GM21737 (cell line): ENCODE results near the gene PTGDS.

ENCODE experiments used
- ATAC-seq: cut with Tn5 transposase; IDR thresholded peaks from one replicate; pipeline ENCODE4 v1.9.1; 2021; ENCODE audit warnings: mild to moderate bottlenecking, moderate library complexity; ENCODE audit not compliant: unreplicated experiment

Gene PTGDS

GRCh38 chr9:136972335-136972734, 5.0 kb upstream of the PTGDS start:
- no peak for ATAC-seq

- no peak for ATAC-seq
Observed at GRCh38 chr9:136972743-136973142, 4.6 kb upstream of the PTGDS start.

- ATAC-seq: no peak
Observed at GRCh38 chr9:136973618-136974617, 3.4 kb upstream of the PTGDS start.

GRCh38 chr9:136974817-136975535, 2.3 kb upstream of the PTGDS start:
- ATAC-seq: no peak

GRCh38 chr9:136975644-136976043, 1.7 kb upstream of the PTGDS start:
- no peak for ATAC-seq

GRCh38 chr9:136977649-136978072, 357 bp downstream of the PTGDS start:
- ATAC-seq: no peak

- no peak for ATAC-seq
Observed at GRCh38 chr9:136978073-136978864, 965 bp downstream of the PTGDS start.

GRCh38 chr9:136978865-136979544, 1.7 kb downstream of the PTGDS start:
- ATAC-seq: no peak

GRCh38 chr9:136979769-136980587, 2.7 kb downstream of the PTGDS start:
- ATAC-seq: no peak

- ATAC-seq: no peak
Observed at GRCh38 chr9:136980669-136981478, 3.6 kb downstream of the PTGDS start.

- no peak for ATAC-seq
Observed at GRCh38 chr9:136981588-136982231, 4.4 kb downstream of the PTGDS start.

- ATAC-seq: no peak
Observed at GRCh38 chr9:136982232-136983051, 5.1 kb downstream of the PTGDS start, which contains the start of gene LCNL1. Gene LCNL1 (plus strand): TSS chr9:136982993. CDS start chr9:136983587, 594 bp downstream.

- no peak for ATAC-seq
Observed at GRCh38 chr9:136983167-136983566, 5.9 kb downstream of the PTGDS start.

GRCh38 chr9:136983656-136984314, 6.5 kb downstream of the PTGDS start:
- no peak for ATAC-seq

GRCh38 chr9:136984464-136985026, 7.2 kb downstream of the PTGDS start:
- ATAC-seq: no peak

GRCh38 chr9:136985027-136985602, 7.8 kb downstream of the PTGDS start:
- ATAC-seq: no peak
